Right lobe of liver (tissue), 6 donors: ENCODE data around the gene MYOF. TPM values are rescaled to one million over a fixed set of nuclear protein-coding genes. Genes with fewer than 3 reads are reported as not detected.

Experiments
- ATAC-seq, 4 donors: fragments of 200-7000 bp; cut with Tn5 transposase; one replicate each; pipeline ENCODE4 v1.9.1; 2020; ENCODE audit warnings: mild to moderate bottlenecking in 4 of 4, moderate library complexity in 4 of 4
- DNase-seq, 3 donors: peaks; one replicate each; pipeline ENCODE4 v3.0.0-alpha.2; 2020
- H3K27ac ChIP-seq, 3 donors: fragments of 200-600 bp; one replicate each; pipeline ENCODE4 v1.8.0; 2022
- H3K27me3 ChIP-seq, 2 donors: fragments of 200-600 bp; one replicate each; pipeline ENCODE4 v1.8.0; 2022
- H3K36me3 ChIP-seq, 4 donors: fragments of 200-600 bp; sonication (generic) in 1 of 4; one replicate each; pipeline versions ENCODE4 v1.5.1 to v1.8.0; 2017 to 2022; ENCODE audit warnings: control low read depth in 1 of 4
- H3K4me1 ChIP-seq, 4 donors: fragments of 200-600 bp; sonication (generic) in 1 of 4; one replicate each; pipeline versions ENCODE4 v1.5.1 to v1.8.0; 2017 to 2022; ENCODE audit warnings: control low read depth in 1 of 4
- H3K4me3 ChIP-seq, 3 donors: fragments of 200-600 bp; one replicate each; pipeline ENCODE4 v1.8.0; 2022
- H3K9me3 ChIP-seq, 4 donors: fragments of 200-600 bp; sonication (generic) in 1 of 4; one replicate each; pipeline versions ENCODE4 v1.5.1 to v1.8.0; 2017 to 2022; ENCODE audit warnings: control low read depth in 1 of 4
- POLR2A ChIP-seq: fragments of 450-650 bp; IDR thresholded peaks from one replicate; pipeline ENCODE4 v1.6.1; 2017; ENCODE audit warnings: antibody characterized with exemption, mild to moderate bottlenecking
- WGBS: methylation state at CpG from one replicate; pipeline ENCODE4 v1.1.6; 2018; ENCODE audit warnings: low coverage, low lambda C conversion rate; ENCODE audit not compliant: insufficient coverage; ENCODE audit errors: missing lambda C conversion rate; 5-methylcytosine and 5-hydroxymethylcytosine counted together
- intact Hi-C, 2 donors: fragments of 100-400 bp; cut with DNase I; formaldehyde crosslinking; loops; one replicate each; pipeline versions ENCODE4 v1.11.2 to v1.14.1; 2022
- total RNA-seq, 6 experiments: library from RNA; depleted of rRNA in 2 of 6; stranded (reverse); fragments of >200 nt in 2 of 6; fragmentation: NEBNext Ultra II Directional in 3 of 6; extraction: Animal tissue kit (Norgen Biotek cat#: 25700) in 3 of 6; gene quantifications; one replicate each; pipeline versions ENCODE4 v1.1.0 to v1.2.4, GENCODE V29; 2016 to 2023
- TF ChIP-seq, protein P1 (sequence below), 4 donors: fragments of 200-600 bp in 3 of 4; fragments of 450-650 bp in 1 of 4; IDR thresholded peaks; one replicate each; pipeline versions ENCODE4 v1.5.1 to v1.8.0; 2016 to 2022; ENCODE audit warnings: antibody characterized with exemption in 4 of 4, mild to moderate bottlenecking in 2 of 4
- donor health status: DM: no; HTN: yes; CAD: no.
- donor health status: DM: no; HTN: no; CAD: no.
- donor health status: DM: no; HTN: no; CAD: no.
- donor health status: DM: no; HTN: yes; CAD: no.
- donor health status: DM: no; HTN: yes; CAD: no.

Gene MYOF
- total RNA-seq, 6 experiments from 2014 or later = 1.9 to 14.6 (median 3.2) TPM

DNA sequence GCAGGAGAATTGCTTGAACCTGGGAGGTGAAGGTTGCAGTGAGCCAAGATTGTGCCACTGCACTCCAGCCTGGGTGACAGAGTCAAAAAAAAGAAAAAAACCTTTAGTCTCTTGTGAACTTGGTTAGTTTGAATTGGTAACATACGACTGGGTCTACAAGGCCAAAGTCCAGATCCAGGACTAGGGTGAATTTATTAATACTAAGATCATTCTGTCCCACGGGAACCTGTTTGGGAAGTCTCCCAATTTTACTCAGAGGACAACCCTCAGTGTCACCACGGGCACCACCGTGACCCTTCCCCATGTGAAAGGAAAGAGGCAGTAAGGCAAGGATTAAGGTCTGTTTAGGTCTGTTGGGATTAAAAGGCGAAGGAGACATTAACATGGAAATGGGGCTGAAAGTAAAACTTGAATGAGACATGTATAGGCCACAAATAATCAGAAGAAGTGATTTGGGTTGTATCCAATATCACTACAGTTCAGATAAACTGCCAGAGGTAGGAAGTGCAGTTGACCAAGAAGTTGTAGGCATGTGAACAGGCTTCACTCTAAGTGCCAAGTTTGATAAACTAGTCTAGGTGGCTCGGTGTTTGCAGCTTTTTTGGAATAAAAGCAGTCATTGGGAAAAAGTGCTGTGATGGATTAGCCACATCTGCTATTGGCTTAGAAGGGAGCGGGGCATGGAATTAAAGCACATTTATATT is 30.7 kb downstream of the MYOF start:
- Histone ChIP-seq H3K27ac (peak overlapping the region in 1 of 3 donors; percentile 35), H3K9me3 (no peaks in the 10 kb centered on the region), H3K27me3 (no peaks in the 10 kb centered on the region), H3K36me3 (no peaks in the 10 kb centered on the region), H3K4me3 (no peak overlapping the region), H3K4me1 (peaks cover 0 to 8% (median 0%) of the 10 kb centered on the region in 4 donors)
- TF ChIP-seq POLR2A = no peak
- TF ChIP-seq, protein P1, sequence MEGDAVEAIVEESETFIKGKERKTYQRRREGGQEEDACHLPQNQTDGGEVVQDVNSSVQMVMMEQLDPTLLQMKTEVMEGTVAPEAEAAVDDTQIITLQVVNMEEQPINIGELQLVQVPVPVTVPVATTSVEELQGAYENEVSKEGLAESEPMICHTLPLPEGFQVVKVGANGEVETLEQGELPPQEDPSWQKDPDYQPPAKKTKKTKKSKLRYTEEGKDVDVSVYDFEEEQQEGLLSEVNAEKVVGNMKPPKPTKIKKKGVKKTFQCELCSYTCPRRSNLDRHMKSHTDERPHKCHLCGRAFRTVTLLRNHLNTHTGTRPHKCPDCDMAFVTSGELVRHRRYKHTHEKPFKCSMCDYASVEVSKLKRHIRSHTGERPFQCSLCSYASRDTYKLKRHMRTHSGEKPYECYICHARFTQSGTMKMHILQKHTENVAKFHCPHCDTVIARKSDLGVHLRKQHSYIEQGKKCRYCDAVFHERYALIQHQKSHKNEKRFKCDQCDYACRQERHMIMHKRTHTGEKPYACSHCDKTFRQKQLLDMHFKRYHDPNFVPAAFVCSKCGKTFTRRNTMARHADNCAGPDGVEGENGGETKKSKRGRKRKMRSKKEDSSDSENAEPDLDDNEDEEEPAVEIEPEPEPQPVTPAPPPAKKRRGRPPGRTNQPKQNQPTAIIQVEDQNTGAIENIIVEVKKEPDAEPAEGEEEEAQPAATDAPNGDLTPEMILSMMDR (IDR thresholded peaks at IDR 0.05) = no peak
- intact Hi-C loops = no loop called here
- 27% methylated on average over 7 of the region's 7 CpGs for WGBS
- DNase-seq (peak in 1 of 3 donors; percentile 54), ATAC-seq (peak; percentile 45 to 97 (median 90))

DNA sequence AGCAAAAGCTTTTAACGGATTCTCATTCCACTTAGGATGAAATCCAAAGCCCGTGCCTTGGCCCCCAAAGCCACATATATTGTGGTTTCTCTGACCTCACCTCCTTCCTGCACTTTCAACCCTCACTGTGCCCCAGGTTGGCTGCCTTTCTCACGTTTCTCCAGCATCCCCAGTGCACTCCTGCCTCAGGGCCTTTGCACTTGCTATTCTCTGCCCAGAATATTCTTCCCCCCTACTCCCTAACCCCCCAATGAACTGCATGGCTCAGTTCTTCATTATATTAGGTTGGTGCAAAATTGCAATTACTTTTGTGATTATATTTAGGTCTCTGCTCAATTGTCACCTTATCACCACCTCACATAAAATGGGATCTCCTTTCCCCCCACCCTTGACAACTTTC is 34.2 kb downstream of the MYOF start:
- 56% methylated on average over 3 of the region's 3 CpGs for WGBS
- DNase-seq = no peak
- TF ChIP-seq POLR2A = no peak
- TF ChIP-seq, protein P1 (IDR thresholded peaks at IDR 0.05) = no peak
- no peaks in the 10 kb centered on the region for H3K9me3 ChIP-seq
- ATAC-seq = no peak
- peaks cover 0 to 18% (median 6%) of the 10 kb centered on the region in 4 donors for H3K4me1 ChIP-seq
- H3K4me3 ChIP-seq = no peak overlapping the region
- H3K27me3 ChIP-seq = no peaks in the 10 kb centered on the region
- H3K27ac ChIP-seq = no peak overlapping the region
- intact Hi-C loops = no loop called here
- no peaks in the 10 kb centered on the region for H3K36me3 ChIP-seq

DNA sequence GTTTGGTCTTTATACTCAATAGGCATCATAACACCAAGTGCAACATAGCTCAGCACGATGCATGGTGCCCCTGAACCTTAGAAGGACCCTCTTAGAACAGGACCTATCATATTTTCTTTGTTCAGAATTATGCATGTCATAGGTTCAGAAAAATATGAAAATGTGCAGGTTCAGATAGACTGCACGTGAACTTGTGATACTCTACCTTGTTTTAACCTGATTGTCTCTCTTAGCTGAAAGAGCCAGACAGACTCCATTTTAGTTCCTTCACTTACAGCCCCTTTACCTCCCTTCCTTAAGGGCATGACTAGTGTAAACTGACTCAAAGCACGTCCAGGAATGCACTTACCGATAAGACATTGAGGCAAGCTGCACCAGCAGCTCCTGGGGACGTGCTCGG is 35.1 kb downstream of the MYOF start:
- no peaks in the 10 kb centered on the region for H3K36me3 ChIP-seq
- no peak for TF ChIP-seq POLR2A
- TF ChIP-seq, protein P1 (IDR thresholded peaks at IDR 0.05) = no peak
- WGBS = 80% methylated on average over 6 of the region's 6 CpGs
- H3K9me3 ChIP-seq = no peaks in the 10 kb centered on the region
- peaks cover 0 to 20% (median 6%) of the 10 kb centered on the region in 4 donors for H3K4me1 ChIP-seq
- no peak overlapping the region for H3K4me3 ChIP-seq
- no peak for ATAC-seq
- intact Hi-C loops = no loop called here
- H3K27ac ChIP-seq = no peak overlapping the region
- DNase-seq = no peak
- H3K27me3 ChIP-seq = no peaks in the 10 kb centered on the region

DNA sequence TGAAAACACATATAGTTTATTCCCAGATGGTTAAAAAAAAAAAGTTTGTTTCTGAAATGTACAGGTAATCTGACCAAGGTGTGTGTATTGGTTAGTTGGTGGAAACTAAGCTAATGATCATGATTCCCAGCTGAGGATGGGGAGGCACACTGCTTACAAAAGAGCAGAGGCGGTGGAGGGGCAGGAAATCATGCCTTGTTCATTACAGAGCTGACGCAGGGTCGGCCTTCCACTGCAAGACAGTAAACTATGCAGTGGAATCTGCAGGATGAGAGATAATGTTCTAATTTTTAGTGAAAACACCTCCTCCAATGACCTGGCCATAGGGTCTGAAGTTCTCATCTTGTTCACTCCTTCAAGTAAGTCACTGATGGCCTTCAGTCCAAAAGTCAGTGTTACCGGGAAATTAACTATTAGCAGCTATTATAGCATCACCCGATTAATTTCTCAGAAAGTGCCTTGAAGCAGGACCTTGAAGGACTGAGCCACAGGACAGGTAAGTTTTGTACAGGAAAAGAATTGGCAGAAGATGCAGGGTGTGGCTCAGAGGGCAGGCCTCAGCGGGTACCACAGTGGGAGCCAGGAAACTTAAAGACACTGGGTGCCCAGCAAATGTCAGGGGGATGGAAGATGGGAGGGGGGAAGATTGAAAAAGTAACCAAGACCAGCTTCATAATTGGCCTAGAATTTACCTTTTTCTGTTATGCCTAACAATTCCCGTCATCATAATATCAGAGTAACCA is 36.0 kb downstream of the MYOF start:
- no peaks in the 10 kb centered on the region for H3K27me3 ChIP-seq
- H3K4me3 ChIP-seq = no peak overlapping the region
- no peaks in the 10 kb centered on the region for H3K9me3 ChIP-seq
- no peak for TF ChIP-seq POLR2A
- TF ChIP-seq, protein P1 (IDR thresholded peaks at IDR 0.05) = no peak
- DNase-seq (no peak), ATAC-seq (no peak)
- no peaks in the 10 kb centered on the region for H3K36me3 ChIP-seq
- H3K27ac ChIP-seq = peak overlapping the region in 2 of 3 donors; percentile 32 to 59
- WGBS = 72% methylated on average over 6 of the region's 7 CpGs
- intact Hi-C loops = no loop called here
- peaks cover 0 to 14% (median 6%) of the 10 kb centered on the region in 4 donors for H3K4me1 ChIP-seq
